C4-2B (cell line): ENCODE results near the gene LRP2.

Experiments
- ZFX ChIP-seq: fragments of 450-650 bp; IDR thresholded peaks from 2 replicates; pipeline ENCODE4 v1.6.1; 2017
- TF ChIP-seq, protein P1 (sequence below): fragments of 450-650 bp; conservative IDR thresholded peaks from 2 replicates; pipeline ENCODE4 v1.5.1; 2017; ENCODE audit warnings: mild to moderate bottlenecking

DNA sequence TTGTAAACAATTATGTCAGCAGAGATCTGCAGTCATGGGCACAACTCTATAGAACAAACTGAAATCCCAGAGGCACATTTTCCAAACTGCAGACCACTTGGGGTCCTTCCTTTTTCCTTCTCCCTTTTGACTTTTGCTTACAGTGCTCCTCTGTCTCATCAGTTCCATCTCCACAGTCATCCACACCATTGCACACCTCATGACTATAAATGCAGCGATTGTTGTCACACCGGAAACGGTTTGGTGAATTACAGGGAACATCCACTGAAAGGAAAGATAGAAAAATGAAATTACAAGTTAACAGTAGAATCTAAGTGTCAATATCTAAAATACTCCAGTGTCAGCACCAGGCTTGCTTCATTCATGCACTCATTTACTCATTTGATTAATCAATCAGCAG, 196.5 kb downstream of the LRP2 start:
- TF ChIP-seq, protein P1, sequence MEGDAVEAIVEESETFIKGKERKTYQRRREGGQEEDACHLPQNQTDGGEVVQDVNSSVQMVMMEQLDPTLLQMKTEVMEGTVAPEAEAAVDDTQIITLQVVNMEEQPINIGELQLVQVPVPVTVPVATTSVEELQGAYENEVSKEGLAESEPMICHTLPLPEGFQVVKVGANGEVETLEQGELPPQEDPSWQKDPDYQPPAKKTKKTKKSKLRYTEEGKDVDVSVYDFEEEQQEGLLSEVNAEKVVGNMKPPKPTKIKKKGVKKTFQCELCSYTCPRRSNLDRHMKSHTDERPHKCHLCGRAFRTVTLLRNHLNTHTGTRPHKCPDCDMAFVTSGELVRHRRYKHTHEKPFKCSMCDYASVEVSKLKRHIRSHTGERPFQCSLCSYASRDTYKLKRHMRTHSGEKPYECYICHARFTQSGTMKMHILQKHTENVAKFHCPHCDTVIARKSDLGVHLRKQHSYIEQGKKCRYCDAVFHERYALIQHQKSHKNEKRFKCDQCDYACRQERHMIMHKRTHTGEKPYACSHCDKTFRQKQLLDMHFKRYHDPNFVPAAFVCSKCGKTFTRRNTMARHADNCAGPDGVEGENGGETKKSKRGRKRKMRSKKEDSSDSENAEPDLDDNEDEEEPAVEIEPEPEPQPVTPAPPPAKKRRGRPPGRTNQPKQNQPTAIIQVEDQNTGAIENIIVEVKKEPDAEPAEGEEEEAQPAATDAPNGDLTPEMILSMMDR, result no peak
- TF ChIP-seq ZFX, result no peak
